ENCODE data around the gene SSU72. TPM values are rescaled to one million over a fixed set of nuclear protein-coding genes. Genes with fewer than 3 reads are reported as not detected.
"Not testable (repeated sequence)": the region's sequence is repeated elsewhere in the genome, so short reads cannot be mapped to it uniquely, and the experiment has no call there.

SSU72 gene
- total RNA-seq, 1 donor from 2014 or later: 116 TPM

DNA sequence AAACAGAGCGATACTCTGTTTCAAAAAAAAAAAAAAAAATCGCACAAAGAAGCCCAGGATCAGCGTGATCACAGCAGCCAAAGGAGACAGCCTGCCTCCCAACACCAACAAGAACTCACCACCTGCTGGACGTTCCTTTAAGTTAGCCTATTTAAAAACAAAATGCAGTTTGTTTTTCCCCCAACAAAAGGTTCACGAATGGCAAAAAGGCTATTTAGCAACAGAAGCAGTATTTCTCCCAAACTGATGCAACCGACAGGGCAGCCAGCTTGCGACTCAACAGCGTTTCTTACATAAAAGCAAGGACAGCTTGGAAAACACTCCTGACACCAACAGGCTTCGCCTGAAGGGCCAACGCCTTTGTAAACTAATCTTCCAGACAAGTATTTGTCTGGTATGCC is 6.8 kb downstream of the SSU72 start:
- no peak for ATAC-seq
- no peak for DNase-seq (ENCODE audit: missing footprints)
- intact Hi-C loops (cut with DNase I): no loop called here

DNA sequence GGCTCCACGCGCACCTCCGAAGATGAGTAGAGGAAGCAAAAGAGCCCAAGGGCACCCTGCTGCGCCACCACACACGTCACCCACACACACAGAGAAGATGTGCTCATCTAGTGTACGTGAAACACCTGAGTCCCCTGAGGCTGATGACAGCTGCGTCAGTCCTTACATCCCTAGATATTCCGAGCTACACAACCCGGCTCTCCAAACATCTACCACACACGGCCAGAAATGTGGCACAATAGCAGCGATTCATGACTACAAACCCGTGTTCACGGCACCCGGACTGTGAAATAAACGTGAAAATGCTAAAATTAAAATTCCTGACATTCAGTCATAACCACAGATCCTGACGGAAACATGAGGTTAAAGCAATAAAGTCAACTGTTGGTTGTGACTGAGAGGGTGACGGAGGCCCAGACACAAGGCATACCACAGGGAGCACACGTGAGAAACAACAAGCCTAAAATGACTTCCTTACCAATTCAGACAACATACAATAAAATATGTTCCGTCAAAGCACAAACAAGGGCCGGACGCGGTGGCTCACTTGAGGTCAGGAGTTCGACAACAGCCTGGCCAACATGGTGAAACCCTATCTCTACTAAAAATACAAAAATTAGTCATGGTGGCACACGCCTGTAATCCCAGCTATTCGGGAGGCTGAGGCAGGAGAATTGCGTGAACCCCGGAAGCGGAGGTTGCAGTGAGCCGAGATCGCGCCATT is 7.3 kb downstream of the SSU72 start:
- ATAC-seq: no peak
- intact Hi-C loops (cut with DNase I): no loop called here
- DNase-seq (ENCODE audit: missing footprints): no peak

DNA sequence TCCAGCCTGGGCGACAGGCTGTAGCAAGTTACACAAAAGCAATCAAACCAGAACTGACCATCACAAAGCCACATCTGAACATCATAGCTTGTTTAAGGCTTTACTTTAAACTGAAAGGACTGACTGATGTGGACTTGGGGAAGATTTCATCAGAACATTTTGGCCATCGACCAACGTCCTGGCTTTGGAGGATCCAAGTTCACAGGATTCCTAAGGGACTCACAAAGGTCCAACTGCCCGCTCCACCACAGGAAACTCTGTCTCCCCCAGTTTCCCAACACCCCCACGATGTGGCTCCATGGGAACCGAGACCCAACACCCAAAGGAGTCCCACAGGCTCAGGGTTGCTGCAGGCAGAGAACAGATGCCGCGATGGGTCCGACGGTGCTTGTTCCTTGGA is 9.3 kb downstream of the SSU72 start:
- DNase-seq (ENCODE audit: missing footprints): no peak
- no peak for ATAC-seq
- intact Hi-C loops (cut with DNase I): no loop called here

DNA sequence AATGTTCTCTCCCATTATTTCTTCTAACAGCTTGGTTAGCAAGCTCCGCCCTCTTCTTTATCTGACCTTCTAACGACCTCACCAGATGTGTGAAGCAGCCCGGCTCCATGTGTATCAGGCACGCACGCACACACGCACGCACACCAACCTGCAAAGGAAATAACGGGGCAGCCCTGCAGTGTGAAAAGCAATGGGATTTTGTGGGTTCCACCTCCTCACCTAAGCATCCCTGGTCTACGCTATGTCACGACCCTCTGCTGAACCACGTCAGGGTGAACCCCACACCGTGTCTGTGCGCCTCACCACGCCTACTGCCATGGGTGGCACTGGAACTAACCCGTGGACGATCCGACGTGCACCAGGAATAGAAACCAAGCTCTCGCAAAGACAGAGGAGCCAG is 10.4 kb downstream of the SSU72 start:
- ATAC-seq (no peak), DNase-seq (ENCODE audit: missing footprints) (no peak)
- intact Hi-C loops (cut with DNase I): no loop called here

DNA sequence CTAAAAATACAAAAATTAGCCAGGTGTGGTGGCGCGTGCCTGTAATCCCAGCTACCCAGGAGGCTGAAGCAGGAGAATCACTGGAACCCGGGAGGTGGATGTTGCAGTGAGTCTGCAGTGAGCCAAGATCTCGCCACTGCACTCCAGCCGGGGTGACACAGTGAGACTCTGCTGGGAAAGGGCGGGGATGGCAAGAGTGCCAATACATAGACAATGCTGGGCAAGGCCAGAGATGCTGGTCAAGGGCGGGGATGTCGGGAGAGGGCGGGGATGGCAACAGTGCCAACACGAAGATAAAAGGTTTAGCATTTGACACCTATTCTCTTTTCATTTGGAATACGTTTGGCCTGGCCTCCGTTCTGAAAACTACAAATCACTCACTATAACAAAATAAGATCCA is 11.0 kb downstream of the SSU72 start:
- ATAC-seq: no peak
- intact Hi-C loops (cut with DNase I): no loop called here
- DNase-seq (ENCODE audit: missing footprints): no peak

DNA sequence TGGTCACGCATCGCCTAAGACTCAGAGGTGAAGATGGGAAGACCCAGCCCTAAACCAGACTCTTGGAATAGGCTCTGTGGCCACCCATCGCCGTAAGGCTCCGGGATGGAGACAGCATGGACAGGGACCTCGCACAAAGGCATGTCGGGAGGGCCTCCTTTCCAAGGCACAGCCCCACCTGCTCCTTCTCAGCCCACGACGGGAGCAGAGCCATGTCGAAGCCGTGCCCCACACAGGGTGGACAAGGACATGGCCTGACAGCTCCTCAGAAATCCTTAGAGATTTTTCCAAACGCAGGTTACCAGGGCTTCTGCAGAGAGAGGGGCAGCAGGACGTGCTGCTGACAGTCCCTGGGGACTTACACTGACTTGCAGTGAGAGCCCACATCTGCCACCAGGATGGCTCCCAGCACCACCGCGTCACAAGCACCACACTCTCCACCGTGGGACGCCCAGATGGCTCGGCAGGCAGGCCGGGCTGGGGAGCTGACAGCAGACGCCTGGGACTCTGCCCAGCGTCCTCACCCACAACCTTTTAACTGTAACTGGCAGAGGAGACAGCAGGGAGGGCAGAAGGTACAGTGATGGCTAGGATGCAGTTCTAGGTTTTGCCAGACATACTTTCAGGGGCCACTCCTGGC is 12.0 kb downstream of the SSU72 start:
- no peak for DNase-seq (ENCODE audit: missing footprints)
- intact Hi-C loops (cut with DNase I): no loop called here
- ATAC-seq: peak; percentile 65

DNA sequence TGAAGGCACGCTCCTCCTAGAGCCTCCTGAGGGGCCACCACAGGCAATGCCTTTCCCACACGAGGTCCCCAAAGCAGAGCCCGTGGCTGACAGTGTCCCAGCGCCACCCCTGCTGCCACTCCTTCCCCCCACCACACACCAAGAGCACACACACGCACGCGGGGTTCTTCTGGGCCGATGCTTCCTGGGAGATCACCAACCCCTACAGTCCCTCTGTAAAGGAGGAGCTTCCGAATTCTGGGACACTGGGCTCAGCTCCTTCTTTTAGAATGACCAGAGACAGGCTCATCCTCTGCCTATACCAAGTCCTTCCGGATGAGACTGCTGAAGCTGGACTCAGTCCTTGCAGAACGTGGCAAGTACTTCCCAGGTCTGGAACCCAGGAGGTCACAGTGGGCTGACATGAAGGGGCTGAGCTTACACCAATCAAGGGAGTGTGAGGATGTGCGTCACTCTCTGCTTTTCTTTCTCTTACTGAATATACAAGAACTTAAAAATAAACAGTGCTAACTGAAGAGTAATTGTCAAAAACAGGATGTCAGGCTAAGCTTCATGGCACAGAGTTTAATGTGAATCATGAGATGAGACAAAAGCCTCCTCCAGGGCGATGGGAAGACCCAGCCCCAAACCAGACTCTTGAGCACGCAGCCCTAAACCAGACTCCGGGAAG is 12.7 kb downstream of the SSU72 start:
- intact Hi-C loops (cut with DNase I): no loop called here
- ATAC-seq (no peak), DNase-seq (ENCODE audit: missing footprints) (no peak)

DNA sequence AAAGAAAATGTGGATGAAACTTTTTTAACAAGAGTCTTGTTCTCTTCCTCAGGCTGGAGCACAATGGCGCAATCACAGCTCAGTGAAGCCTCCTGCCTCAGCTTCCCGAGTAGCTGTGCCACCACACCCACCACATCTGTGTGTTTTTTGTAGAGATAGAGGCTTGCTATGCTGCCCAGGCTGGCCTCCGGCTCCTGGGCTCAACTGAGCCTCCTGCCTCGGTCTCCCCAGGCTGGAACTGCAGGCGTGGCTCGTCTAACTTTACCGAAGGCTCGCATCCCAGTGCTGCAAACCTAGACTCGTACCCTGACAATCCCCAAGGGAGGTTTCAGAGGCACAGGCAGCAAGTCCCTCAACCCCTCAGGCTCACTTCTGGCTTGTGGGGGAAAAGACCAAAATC is 14.5 kb downstream of the SSU72 start:
- ATAC-seq (no peak), DNase-seq (ENCODE audit: missing footprints) (no peak)
- intact Hi-C loops (cut with DNase I): no loop called here

DNA sequence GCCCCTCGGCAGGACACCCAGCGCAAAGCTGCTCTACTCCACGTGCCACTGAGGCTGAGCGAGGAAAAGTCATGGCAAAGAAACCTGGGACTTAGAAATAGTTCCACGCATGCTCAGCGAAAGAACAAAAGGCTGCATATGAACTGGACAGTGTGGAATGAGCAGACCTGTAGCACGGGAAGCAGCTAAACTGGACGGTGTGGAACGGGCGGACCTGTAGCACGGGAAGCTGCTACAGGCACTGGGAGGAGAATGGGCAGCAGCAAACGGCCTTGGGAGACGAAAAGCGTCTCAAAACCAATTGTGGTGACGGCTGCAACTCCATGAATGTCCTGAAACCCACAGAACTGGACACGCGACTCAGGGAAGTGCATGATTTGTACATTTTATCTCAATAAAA is 15.6 kb downstream of the SSU72 start:
- no peak for ATAC-seq
- intact Hi-C loops (cut with DNase I): no loop called here
- DNase-seq (ENCODE audit: missing footprints): peak; percentile 32

DNA sequence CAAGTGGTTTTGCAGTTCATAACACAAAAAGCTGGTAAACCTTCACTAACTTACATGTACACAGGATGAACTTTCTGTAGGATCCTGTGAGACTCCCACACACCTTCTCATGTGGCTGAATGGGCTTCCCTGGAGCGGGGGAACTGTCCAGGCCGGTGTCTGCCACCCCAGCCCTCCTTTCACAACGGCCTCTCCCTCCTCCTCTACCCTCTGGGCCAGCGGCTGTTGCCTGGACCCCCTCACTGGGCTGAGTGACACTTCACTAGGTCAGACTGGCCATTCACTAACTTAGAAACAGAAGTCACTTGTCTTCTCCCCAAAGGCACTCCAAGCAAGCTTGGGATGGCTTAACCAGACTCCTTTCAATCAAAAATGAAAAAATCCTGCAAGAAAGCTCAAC is 16.1 kb downstream of the SSU72 start:
- intact Hi-C loops (cut with DNase I): no loop called here
- DNase-seq (ENCODE audit: missing footprints): peak; percentile 9

DNA sequence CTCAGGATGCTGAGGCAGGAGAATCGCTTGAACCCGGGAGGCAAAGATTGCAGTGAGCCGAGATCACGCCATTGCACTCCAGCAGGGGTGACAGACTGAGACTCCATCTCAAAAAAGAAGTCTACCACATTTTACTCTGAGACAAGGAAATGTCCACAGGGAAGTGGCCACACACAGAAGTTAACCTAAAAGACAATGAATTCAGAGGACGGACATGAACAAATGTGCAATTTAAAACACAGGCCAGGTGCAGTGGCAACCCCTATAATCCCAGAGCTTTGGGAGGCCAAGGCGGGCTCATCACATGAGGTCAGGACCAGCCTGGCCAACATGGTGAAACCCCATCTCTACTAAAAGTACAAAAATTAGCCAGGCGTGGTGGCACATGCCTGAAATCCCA is 17.0 kb downstream of the SSU72 start:
- DNase-seq (ENCODE audit: missing footprints): peak; percentile 9
- ATAC-seq; intact Hi-C loops (cut with DNase I): not testable (repeated sequence)

More for the DNA sequence above, 16.1 kb downstream of the SSU72 start:
- ATAC-seq: no peak

DNA sequence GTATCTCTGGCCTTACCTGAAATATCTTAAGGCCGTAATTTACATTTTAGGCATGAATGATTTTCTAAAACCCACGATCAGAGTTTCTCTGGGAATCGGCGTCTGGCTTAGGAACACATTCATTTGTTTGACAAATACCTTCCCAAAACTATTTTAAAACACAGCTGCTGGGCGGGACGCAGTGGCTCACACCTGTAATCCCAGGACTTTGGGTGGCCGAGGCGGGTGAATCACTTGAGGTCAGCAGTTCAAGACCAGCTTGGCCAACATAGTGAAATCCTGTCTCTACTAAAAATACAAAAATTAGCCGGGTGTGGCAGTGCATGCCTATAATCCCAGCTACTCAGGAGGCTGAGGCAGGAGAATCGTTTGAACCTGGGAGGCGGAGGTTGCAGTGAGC is 17.7 kb downstream of the SSU72 start:
- intact Hi-C loops (cut with DNase I); ATAC-seq: not testable (repeated sequence)
- DNase-seq (ENCODE audit: missing footprints): peak; percentile 11

DNA sequence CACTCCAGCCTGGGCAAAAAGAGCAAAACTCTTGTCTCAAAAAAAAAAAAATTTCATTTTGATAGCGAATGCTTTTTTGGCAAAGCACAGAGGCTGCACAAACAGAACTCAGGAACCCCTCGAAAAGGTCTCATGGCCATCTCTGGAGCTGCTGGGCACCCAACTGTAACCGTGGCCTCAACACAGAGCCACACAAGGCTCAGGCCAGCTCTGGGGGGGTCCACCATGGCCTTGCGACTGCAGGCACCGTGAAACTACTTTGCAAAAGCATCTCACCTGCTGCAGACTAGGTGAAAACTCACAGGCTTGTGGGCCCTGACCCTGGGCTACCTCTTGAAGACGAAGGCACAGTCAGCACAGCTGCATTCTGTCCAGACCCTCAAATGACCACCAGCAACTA is 18.2 kb downstream of the SSU72 start:
- intact Hi-C loops (cut with DNase I): no loop called here
- DNase-seq (ENCODE audit: missing footprints) (peak; percentile 2), ATAC-seq (no peak)

DNA sequence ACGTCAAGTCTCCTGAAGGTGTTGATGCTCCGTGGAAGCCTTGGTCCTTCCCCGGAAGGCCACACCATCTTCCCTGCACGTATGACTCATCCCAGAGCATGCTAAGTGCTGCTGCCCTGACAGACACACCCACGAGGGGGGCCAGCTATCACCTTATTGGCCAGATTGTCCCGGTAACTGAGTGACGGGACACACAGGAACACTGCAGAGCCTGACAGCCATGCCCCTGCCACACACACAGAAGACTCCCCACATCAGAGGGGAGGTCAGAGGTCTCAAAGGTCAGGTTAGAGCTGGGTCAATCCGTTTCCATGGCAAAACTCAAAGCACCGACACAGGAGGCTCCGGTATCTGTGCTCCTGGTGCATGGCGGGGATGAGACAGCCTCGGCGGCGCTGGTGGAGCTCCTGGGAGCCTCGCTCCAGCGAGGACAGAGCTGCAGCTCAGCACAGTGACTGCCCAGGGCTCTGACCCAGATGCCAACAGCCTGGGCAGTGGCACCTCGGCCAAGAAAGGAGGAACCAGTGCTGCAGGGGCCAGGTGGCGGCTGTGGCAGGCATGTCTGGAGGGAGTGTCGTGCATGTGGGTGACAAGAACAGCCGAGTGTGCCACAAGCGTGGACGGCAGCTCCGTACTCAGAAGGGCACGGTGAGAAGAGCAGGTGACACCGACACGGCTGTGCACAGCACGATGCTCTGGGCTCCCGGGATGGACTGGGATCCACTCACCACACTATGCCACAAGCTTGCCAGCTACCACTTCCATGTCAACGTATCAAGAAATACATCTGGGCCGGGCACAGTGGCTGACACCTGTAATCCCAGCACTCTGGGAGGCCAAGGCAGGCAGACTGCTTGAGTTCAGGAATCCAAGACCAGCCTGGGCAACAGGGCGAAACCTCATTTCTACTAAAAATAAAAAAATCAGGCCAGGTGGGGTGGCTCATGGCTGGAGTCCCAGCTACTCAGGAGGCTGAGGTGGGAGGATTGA is 19.4 kb downstream of the SSU72 start:
- DNase-seq (ENCODE audit: missing footprints): peak; percentile 54

DNA sequence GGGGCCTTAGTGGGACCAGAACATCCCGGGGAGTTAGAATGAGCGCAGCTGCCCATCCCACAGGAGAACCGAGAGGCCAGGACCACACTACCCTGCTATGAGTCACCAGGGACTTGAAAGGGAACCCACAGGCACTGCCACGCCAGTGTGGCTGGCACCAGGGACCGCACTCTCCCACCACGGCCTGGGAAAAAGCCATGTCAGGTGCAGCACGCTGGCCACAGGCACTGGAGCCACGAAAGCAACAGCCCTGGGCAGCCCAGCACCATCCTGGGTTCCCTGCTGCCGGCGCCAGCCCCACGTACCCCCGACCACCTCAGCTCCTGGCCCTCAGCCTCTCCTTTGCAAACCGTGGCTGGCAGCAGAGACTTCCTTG is 20.1 kb downstream of the SSU72 start:
- intact Hi-C loops (cut with DNase I): no loop called here
- no peak for DNase-seq (ENCODE audit: missing footprints)
- ATAC-seq: no peak

More for the DNA sequence above, 19.4 kb downstream of the SSU72 start:
- intact Hi-C loops (cut with DNase I): no loop called here
- no peak for ATAC-seq

DNA sequence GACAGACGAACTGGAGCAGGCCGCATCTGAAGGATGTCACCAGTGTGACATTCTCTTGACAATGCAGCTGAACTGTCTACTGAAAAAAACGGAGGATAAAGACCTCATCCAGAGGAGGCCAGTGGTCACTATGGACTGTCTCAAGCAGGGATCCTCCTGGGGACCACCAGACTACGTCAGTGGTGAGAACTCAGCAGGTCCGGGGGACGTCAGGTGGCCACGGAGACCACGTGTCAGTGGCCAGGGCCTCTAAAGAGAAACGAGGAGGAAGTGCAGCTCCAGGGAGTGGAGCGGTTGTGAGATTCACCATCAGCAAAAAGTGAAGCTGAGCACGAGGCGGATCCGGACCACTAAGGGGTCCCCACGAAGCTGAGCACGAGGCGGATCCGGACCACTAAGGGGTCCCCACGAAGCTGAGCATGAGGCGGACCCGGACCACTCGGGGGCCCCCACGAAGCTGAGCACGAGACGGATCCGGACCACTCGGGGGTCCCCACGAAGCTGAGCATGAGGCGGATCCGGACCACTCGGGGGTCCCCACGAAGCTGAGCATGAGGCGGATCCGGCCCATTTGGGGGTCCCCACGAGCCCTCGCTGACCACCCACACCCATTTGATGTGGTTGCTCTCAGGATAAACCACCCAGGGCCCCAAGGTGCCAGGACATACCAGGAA is 20.7 kb downstream of the SSU72 start:
- intact Hi-C loops (cut with DNase I): no loop called here
- DNase-seq (ENCODE audit: missing footprints) (no peak), ATAC-seq (no peak)

DNA sequence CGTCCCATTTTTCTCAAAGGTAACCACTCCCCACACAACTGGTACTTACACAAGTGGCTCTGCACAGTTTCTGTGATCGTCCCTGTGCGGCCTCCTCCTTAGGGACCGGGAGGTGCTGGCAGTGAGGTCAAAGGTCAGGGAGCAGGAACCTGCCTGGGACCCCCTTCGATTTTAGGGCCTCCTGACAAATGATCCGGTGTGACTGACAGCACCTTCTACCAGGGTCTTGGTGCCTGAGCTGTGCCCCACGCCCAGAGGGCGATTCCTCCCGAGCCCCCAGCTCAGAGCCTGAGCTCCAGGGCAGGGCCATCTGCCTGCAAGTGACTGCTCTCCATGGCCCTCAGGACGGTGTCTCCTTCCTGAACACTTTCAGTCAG is 22.4 kb downstream of the SSU72 start:
- DNase-seq (ENCODE audit: missing footprints) (no peak), ATAC-seq (no peak)
- intact Hi-C loops (cut with DNase I): no loop called here

DNA sequence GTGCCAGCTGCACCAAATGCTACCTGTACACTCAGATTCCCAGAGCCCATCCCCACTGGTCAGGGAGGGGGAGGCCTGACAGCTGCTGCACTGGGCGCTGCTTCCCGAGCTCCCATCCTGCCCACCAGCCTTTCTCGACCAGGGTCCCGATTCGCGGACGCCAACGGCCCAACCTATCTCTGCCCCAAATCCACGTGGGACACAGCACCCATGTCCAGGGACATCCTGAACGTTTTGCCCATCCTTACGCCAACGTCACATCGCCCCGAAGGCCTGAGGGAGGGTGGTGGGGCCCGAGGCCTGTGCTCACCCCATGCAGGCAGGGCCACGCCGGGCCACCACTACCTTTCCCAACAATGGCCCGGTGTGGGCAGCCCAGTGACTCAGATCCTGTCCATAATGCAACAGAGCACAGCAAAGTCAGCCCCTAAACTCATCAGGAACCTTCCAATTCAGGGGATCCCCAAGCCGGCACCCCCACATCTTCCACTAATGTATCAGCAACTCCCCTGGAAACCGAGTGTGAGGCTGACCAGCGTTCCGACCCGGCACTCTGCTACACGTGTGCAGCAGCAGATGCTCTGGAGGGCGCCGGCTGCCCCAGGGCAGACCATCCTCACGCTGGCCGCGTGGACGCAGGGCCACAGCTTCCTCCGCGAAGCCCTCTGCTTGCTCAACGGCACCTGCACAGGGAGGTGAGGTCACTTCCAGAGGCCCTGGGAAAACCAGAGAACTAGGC is 23.0 kb downstream of the SSU72 start:
- no peak for DNase-seq (ENCODE audit: missing footprints)
- intact Hi-C loops (cut with DNase I): no loop called here
- no peak for ATAC-seq

Measured in Right ventricle myocardium inferior (tissue), 1 donor.